Neural progenitor cell (in vitro differentiated cells): ENCODE data around the gene ALX3.

Experiments used
- CTCF ChIP-seq: fragments of 200-600 bp; sonication (generic); IDR thresholded peaks from 2 replicates; pipeline ENCODE4 v1.5.1; 2017; ENCODE audit warnings: antibody characterized with exemption, mild to moderate bottlenecking
- EZH2 ChIP-seq: fragments of 200-600 bp; sonication (generic); IDR thresholded peaks from 2 replicates; pipeline ENCODE4 v1.6.1; 2017; ENCODE audit warnings: antibody characterized with exemption, mild to moderate bottlenecking, moderate library complexity
- EZH2phosphoT487 ChIP-seq: fragments of 200-600 bp; sonication (generic); IDR thresholded peaks from 2 replicates; pipeline ENCODE4 v1.6.1; 2017; ENCODE audit warnings: antibody characterized with exemption

- TF ChIP-seq EZH2 (no peak), EZH2phosphoT487 (no peak), CTCF (no peak)
Observed at GRCh38 chr1:110021285-110021684, 49.2 kb downstream of the ALX3 start.
